HEK293 (cell line): ENCODE results near the gene PIGM.

Experiments used
- CTCF ChIA-PET: fragments of 350-600 bp; formaldehyde crosslinking; extraction: SDS; loops from one replicate; lab custom pipeline; 2021; ENCODE audit warnings: antibody characterized with exemption; lab: Yijun Ruan, JAX
- POLR2A ChIA-PET: fragments of 300-600 bp; formaldehyde crosslinking; extraction: SDS; loops from one replicate; lab custom pipeline; 2020; ENCODE audit warnings: antibody characterized with exemption, inconsistent platforms; lab: Yijun Ruan, JAX
- H3K27ac ChIP-seq: fragments of 200-500 bp; sonication (Bioruptor generic); 2 replicates; pipeline ENCODE4 v1.5.1; 2014; ENCODE audit warnings: low read depth, low read length, control low read depth, inconsistent platforms; ENCODE audit errors: extremely low read depth
- H3K36me3 ChIP-seq, 2 experiments: fragments of 200-500 bp in 1 of 2; sonication (Bioruptor generic) in 1 of 2; 1 replicate in 1 of 2; 2 replicates in 1 of 2; pipeline ENCODE4 v1.5.1; 2014 to 2017; ENCODE audit warnings: inconsistent platforms in 2 of 2, low read length in 2 of 2; ENCODE audit not compliant: control insufficient read depth in 2 of 2, insufficient read depth in 1 of 2
- H3K4me1 ChIP-seq: fragments of 200-500 bp; sonication (Bioruptor generic); 2 replicates; pipeline ENCODE4 v1.5.1; 2014; ENCODE audit warnings: mild to moderate bottlenecking, low read length, inconsistent platforms; ENCODE audit not compliant: control insufficient read depth, insufficient read depth
- H3K4me3 ChIP-seq: 2 replicates; pipeline ENCODE4 v1.5.1; 2011; ENCODE audit warnings: low read depth, mild to moderate bottlenecking, control low read depth, low read length, moderate library complexity
- H3K9me3 ChIP-seq: fragments of 200-500 bp; sonication (Bioruptor generic); 2 replicates; pipeline ENCODE4 v1.5.1; 2014; ENCODE audit warnings: low read depth, low read length, inconsistent platforms; ENCODE audit not compliant: control insufficient read depth, insufficient read depth
- MYNN ChIP-seq: fragments of 450-650 bp; formaldehyde crosslinking; IDR thresholded peaks from 2 replicates; pipeline ENCODE4 v1.5.1; 2016; ENCODE audit warnings: missing biosample characterization, missing genetic modification characterization, borderline replicate concordance
- OSR2 ChIP-seq: fragments of 450-650 bp; formaldehyde crosslinking; IDR thresholded peaks from 2 replicates; pipeline ENCODE4 v1.5.1; 2016; ENCODE audit warnings: missing biosample characterization, missing genetic modification characterization
- ZNF24 ChIP-seq: fragments of 450-650 bp; formaldehyde crosslinking; IDR thresholded peaks from 2 replicates; pipeline ENCODE4 v1.5.1; 2016; ENCODE audit warnings: missing biosample characterization, missing genetic modification characterization
- ZNF292 ChIP-seq: fragments of 450-650 bp; formaldehyde crosslinking; IDR thresholded peaks from 2 replicates; pipeline ENCODE4 v1.5.1; 2016; ENCODE audit warnings: low read depth, missing biosample characterization, missing genetic modification characterization, borderline replicate concordance
- ZNF311 ChIP-seq: fragments of 450-650 bp; formaldehyde crosslinking; IDR thresholded peaks from 2 replicates; pipeline ENCODE4 v1.5.1; 2017; ENCODE audit warnings: missing biosample characterization, missing genetic modification characterization, borderline replicate concordance
- ZNF354C ChIP-seq: fragments of 450-650 bp; formaldehyde crosslinking; IDR thresholded peaks from 2 replicates; pipeline ENCODE4 v1.5.1; 2016; ENCODE audit warnings: missing biosample characterization, missing genetic modification characterization, low read depth, borderline replicate concordance
- ZNF37A ChIP-seq: fragments of 450-650 bp; IDR thresholded peaks from 2 replicates; pipeline ENCODE4 v1.5.1; 2018; ENCODE audit warnings: missing biosample characterization, missing genetic modification characterization
- ZNF391 ChIP-seq: fragments of 450-650 bp; formaldehyde crosslinking; IDR thresholded peaks from 2 replicates; pipeline ENCODE4 v1.5.1; 2016; ENCODE audit warnings: low read depth, missing biosample characterization, missing genetic modification characterization, borderline replicate concordance
- ZNF426 ChIP-seq: fragments of 450-650 bp; formaldehyde crosslinking; IDR thresholded peaks from 2 replicates; pipeline ENCODE4 v1.5.1; 2017; ENCODE audit warnings: missing biosample characterization, missing genetic modification characterization, mild to moderate bottlenecking, inconsistent platforms, moderate library complexity
- ZNF473 ChIP-seq: fragments of 450-650 bp; formaldehyde crosslinking; IDR thresholded peaks from 2 replicates; pipeline ENCODE4 v1.5.1; 2017; ENCODE audit warnings: missing biosample characterization, missing genetic modification characterization
- ZNF501 ChIP-seq: fragments of 450-650 bp; formaldehyde crosslinking; IDR thresholded peaks from 2 replicates; pipeline ENCODE4 v1.5.1; 2016; ENCODE audit warnings: missing biosample characterization, missing genetic modification characterization
- ZNF664 ChIP-seq: fragments of 450-650 bp; formaldehyde crosslinking; IDR thresholded peaks from 2 replicates; pipeline ENCODE4 v1.5.1; 2016; ENCODE audit warnings: missing biosample characterization, missing genetic modification characterization
- ZNF747 ChIP-seq: fragments of 450-650 bp; formaldehyde crosslinking; IDR thresholded peaks from 2 replicates; pipeline ENCODE4 v1.5.1; 2016; ENCODE audit warnings: missing biosample characterization, missing genetic modification characterization
- ZNF768 ChIP-seq: fragments of 450-650 bp; formaldehyde crosslinking; IDR thresholded peaks from 2 replicates; pipeline ENCODE4 v1.5.1; 2018; ENCODE audit warnings: missing biosample characterization, mild to moderate bottlenecking, missing genetic modification characterization
- ZNF792 ChIP-seq: fragments of 450-650 bp; formaldehyde crosslinking; IDR thresholded peaks from 2 replicates; pipeline ENCODE4 v1.5.1; 2016; ENCODE audit warnings: missing biosample characterization, missing genetic modification characterization
- ZXDB ChIP-seq: fragments of 450-650 bp; formaldehyde crosslinking; IDR thresholded peaks from 2 replicates; pipeline ENCODE4 v1.5.1; 2016; ENCODE audit warnings: missing biosample characterization, missing genetic modification characterization
- TF ChIP-seq, protein P1 (sequence below): fragments of 450-650 bp; formaldehyde crosslinking; IDR thresholded peaks from 2 replicates; pipeline ENCODE4 v1.5.1; 2016; ENCODE audit warnings: missing biosample characterization, missing genetic modification characterization, low read depth
- TF ChIP-seq, protein P2 (sequence below): fragments of 450-650 bp; IDR thresholded peaks from 2 replicates; pipeline ENCODE4 v1.5.1; 2018; ENCODE audit warnings: missing biosample characterization, mild to moderate bottlenecking, missing genetic modification characterization
- TF ChIP-seq, protein P3 (sequence below): fragments of 450-650 bp; formaldehyde crosslinking; IDR thresholded peaks from 2 replicates; pipeline ENCODE4 v1.5.1; 2016; ENCODE audit warnings: missing biosample characterization, missing genetic modification characterization
- TF ChIP-seq, protein P4 (sequence below): fragments of 450-650 bp; formaldehyde crosslinking; IDR thresholded peaks from 2 replicates; pipeline ENCODE4 v1.5.1; 2017; ENCODE audit warnings: missing biosample characterization, missing genetic modification characterization
- TF ChIP-seq, protein P5 (sequence below): fragments of 450-650 bp; formaldehyde crosslinking; IDR thresholded peaks from 2 replicates; pipeline ENCODE4 v1.5.1; 2016; ENCODE audit warnings: missing biosample characterization, missing genetic modification characterization
- TF ChIP-seq, protein P6 (sequence below): fragments of 450-650 bp; formaldehyde crosslinking; IDR thresholded peaks from 2 replicates; pipeline ENCODE4 v1.5.1; 2016; ENCODE audit warnings: missing biosample characterization, missing genetic modification characterization
- TF ChIP-seq, protein P7 (sequence below): fragments of 450-650 bp; IDR thresholded peaks from 2 replicates; pipeline ENCODE4 v1.5.1; 2018; ENCODE audit warnings: missing biosample characterization, missing genetic modification characterization

The PIGM gene

DNA sequence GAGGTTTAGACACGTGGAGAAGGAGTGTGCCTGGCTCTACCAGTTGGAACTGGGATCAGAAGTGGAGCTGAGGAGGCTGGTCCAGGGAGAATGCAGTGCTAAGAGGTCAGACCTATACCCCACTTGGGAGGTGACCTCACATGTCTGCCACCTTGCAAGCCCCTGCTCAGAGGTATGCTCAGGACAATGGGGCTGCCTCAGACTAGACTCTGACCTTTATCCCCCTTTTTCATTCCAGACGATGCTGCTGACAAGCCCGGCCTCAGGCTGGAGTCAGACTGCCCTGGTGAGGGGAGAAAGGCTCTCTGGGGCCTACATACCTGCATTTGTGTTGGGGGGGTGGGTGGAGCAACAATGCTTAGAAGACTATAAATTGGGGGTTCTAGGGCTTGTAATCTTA, 33.0 kb upstream of the PIGM start (continued):
- no peak for TF ChIP-seq ZNF664 (tag by site-specific recombination)

DNA sequence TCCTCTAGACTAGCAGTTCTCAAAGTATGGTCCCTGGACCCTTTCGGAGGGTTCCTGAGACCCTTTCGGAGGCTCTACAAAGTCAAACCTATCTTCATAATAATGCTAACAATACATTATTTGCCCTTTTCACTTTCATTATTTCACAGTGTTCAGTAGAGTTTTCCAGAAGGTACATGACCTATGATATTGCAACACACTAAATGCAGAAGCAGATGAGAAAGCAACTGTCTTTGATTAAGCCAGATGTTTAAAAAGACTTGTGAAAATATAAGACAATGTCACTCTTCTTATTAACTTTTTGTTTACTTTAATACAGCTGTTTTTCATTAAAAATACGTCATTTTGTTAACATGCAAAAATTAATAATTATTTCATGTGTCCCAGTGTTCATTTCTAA, 32.4 kb upstream of the PIGM start:
- ChIA-PET POLR2A (interaction anchor here (0.6 kb wide), 1 partner anchor 104 kb away, joined by 4 read pairs; no protein-coding TSS in a partner anchor), CTCF (interaction anchor here (0.9 to 3.8 kb wide), 6 partner anchors 12 to 57 kb away, joined by 3 to 16 read pairs (median 7); no protein-coding TSS in a partner anchor)
- Histone ChIP-seq H3K9me3 (no peaks in the 10 kb centered on the region), H3K4me1 (no peaks in the 10 kb centered on the region), H3K4me3 (no peak overlapping the region), H3K27ac (no peak overlapping the region), H3K36me3 (no peaks in the 10 kb centered on the region)
- TF ChIP-seq, protein P1, sequence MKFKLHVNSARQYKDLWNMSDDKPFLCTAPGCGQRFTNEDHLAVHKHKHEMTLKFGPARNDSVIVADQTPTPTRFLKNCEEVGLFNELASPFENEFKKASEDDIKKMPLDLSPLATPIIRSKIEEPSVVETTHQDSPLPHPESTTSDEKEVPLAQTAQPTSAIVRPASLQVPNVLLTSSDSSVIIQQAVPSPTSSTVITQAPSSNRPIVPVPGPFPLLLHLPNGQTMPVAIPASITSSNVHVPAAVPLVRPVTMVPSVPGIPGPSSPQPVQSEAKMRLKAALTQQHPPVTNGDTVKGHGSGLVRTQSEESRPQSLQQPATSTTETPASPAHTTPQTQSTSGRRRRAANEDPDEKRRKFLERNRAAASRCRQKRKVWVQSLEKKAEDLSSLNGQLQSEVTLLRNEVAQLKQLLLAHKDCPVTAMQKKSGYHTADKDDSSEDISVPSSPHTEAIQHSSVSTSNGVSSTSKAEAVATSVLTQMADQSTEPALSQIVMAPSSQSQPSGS (tag by site-specific recombination) = no peak
- TF ChIP-seq ZNF354C (tag by site-specific recombination) (no peak), ZNF768 (tag by site-specific recombination) (no peak), ZXDB (tag by site-specific recombination) (no peak), ZNF391 (tag by site-specific recombination) (no peak), ZNF792 (tag by site-specific recombination) (no peak)
- TF ChIP-seq, protein P2, sequence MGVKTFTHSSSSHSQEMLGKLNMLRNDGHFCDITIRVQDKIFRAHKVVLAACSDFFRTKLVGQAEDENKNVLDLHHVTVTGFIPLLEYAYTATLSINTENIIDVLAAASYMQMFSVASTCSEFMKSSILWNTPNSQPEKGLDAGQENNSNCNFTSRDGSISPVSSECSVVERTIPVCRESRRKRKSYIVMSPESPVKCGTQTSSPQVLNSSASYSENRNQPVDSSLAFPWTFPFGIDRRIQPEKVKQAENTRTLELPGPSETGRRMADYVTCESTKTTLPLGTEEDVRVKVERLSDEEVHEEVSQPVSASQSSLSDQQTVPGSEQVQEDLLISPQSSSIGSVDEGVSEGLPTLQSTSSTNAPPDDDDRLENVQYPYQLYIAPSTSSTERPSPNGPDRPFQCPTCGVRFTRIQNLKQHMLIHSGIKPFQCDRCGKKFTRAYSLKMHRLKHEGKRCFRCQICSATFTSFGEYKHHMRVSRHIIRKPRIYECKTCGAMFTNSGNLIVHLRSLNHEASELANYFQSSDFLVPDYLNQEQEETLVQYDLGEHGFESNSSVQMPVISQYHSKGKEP (tag by site-specific recombination) = no peak
- TF ChIP-seq, protein P3, sequence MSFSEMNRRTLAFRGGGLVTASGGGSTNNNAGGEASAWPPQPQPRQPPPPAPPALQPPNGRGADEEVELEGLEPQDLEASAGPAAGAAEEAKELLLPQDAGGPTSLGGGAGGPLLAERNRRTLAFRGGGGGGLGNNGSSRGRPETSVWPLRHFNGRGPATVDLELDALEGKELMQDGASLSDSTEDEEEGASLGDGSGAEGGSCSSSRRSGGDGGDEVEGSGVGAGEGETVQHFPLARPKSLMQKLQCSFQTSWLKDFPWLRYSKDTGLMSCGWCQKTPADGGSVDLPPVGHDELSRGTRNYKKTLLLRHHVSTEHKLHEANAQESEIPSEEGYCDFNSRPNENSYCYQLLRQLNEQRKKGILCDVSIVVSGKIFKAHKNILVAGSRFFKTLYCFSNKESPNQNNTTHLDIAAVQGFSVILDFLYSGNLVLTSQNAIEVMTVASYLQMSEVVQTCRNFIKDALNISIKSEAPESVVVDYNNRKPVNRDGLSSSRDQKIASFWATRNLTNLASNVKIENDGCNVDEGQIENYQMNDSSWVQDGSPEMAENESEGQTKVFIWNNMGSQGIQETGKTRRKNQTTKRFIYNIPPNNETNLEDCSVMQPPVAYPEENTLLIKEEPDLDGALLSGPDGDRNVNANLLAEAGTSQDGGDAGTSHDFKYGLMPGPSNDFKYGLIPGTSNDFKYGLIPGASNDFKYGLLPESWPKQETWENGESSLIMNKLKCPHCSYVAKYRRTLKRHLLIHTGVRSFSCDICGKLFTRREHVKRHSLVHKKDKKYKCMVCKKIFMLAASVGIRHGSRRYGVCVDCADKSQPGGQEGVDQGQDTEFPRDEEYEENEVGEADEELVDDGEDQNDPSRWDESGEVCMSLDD (tag by site-specific recombination) = no peak

DNA sequence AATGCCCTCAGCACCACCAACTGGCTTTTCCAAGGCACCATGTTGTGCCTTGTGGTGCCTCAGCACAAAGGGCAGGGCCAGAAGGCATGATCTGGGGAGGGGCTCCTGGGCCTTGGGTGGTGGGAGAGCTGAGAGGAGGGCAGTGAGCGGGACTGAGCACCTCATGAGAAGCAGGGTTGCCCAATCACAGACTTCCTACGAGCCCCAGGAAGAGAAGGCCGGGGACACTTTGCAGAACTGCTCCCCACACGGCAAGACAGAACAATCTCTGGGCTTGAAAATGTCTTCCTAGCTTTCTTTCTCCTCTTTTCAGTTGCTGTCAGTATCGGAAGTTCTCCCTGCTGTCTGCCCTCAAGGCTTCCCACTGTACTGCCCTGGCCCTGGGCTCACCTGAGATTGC, 31.4 kb upstream of the PIGM start:
- CTCF ChIA-PET = interaction anchor here (1.3 to 3.8 kb wide), 4 partner anchors 13 to 23 kb away, joined by 3 to 16 read pairs (median 13); no protein-coding TSS in a partner anchor
- Histone ChIP-seq H3K27ac (no peak overlapping the region), H3K4me3 (no peak overlapping the region), H3K36me3 (no peaks in the 10 kb centered on the region), H3K9me3 (no peaks in the 10 kb centered on the region), H3K4me1 (no peaks in the 10 kb centered on the region)
- POLR2A ChIA-PET = no interaction called here
- TF ChIP-seq ZNF473 (tag by site-specific recombination) (no peak), OSR2 (tag by site-specific recombination) (no peak), ZNF426 (no peak), ZNF292 (tag by site-specific recombination) (no peak), ZNF501 (tag by site-specific recombination) (no peak), ZNF37A (no peak), MYNN (tag by site-specific recombination) (no peak), ZNF24 (no peak), ZNF747 (tag by site-specific recombination) (no peak), ZNF311 (tag by site-specific recombination) (no peak)
- TF ChIP-seq, protein P4, sequence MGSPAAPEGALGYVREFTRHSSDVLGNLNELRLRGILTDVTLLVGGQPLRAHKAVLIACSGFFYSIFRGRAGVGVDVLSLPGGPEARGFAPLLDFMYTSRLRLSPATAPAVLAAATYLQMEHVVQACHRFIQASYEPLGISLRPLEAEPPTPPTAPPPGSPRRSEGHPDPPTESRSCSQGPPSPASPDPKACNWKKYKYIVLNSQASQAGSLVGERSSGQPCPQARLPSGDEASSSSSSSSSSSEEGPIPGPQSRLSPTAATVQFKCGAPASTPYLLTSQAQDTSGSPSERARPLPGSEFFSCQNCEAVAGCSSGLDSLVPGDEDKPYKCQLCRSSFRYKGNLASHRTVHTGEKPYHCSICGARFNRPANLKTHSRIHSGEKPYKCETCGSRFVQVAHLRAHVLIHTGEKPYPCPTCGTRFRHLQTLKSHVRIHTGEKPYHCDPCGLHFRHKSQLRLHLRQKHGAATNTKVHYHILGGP (tag by site-specific recombination) = no peak
- TF ChIP-seq, protein P5, sequence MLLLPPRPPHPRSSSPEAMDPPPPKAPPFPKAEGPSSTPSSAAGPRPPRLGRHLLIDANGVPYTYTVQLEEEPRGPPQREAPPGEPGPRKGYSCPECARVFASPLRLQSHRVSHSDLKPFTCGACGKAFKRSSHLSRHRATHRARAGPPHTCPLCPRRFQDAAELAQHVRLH = no peak
- TF ChIP-seq, protein P6, sequence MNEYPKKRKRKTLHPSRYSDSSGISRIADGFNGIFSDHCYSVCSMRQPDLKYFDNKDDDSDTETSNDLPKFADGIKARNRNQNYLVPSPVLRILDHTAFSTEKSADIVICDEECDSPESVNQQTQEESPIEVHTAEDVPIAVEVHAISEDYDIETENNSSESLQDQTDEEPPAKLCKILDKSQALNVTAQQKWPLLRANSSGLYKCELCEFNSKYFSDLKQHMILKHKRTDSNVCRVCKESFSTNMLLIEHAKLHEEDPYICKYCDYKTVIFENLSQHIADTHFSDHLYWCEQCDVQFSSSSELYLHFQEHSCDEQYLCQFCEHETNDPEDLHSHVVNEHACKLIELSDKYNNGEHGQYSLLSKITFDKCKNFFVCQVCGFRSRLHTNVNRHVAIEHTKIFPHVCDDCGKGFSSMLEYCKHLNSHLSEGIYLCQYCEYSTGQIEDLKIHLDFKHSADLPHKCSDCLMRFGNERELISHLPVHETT = no peak
- TF ChIP-seq, protein P7, sequence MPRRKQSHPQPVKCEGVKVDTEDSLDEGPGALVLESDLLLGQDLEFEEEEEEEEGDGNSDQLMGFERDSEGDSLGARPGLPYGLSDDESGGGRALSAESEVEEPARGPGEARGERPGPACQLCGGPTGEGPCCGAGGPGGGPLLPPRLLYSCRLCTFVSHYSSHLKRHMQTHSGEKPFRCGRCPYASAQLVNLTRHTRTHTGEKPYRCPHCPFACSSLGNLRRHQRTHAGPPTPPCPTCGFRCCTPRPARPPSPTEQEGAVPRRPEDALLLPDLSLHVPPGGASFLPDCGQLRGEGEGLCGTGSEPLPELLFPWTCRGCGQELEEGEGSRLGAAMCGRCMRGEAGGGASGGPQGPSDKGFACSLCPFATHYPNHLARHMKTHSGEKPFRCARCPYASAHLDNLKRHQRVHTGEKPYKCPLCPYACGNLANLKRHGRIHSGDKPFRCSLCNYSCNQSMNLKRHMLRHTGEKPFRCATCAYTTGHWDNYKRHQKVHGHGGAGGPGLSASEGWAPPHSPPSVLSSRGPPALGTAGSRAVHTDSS = no peak
